ENCODE measurements around the gene CRIP2. TPM values are rescaled to one million over a fixed set of nuclear protein-coding genes. Genes with fewer than 3 reads are reported as not detected.
A peak's percentile ranks its signal among the peaks of the same experiment; 100 is the strongest.

CRIP2 gene
- total and polyA plus RNA-seq, 7 experiments from 2014 or later = 0.65 to 180 (median 21.1) TPM

GRCh38 chr14:105508069-105508468 lies 33.4 kb downstream of the CRIP2 start:
- H3K9me3 ChIP-seq (ENCODE audit: control insufficient read depth in 2 of 3, low read length in 3 of 3) = no peaks in the 10 kb centered on the region
- ChIA-PET CTCF (interaction anchor here (0.6 kb wide), 1 partner anchor 579 kb away, joined by 4 read pairs; no protein-coding TSS in a partner anchor), POLR2A (no interaction called here)
- intact Hi-C loops (cut with micrococcal nuclease) = no loop called here
- H3K4me3 ChIP-seq (ENCODE audit: low read length) = no peak overlapping the region
- DNase-seq (no peak), ATAC-seq (no peak)
- no peak overlapping the region for H3K27ac ChIP-seq (ENCODE audit: low read depth, low read length)
- H3K27me3 ChIP-seq (ENCODE audit: control insufficient read depth in 2 of 2, insufficient read depth in 2 of 2, low read length in 2 of 2) = no peaks in the 10 kb centered on the region
- H3K36me3 Mint-ChIP-seq = peaks cover 0 to 3% (median 0%) of the 10 kb centered on the region in 5 donors
- H3K27ac Mint-ChIP-seq = no peak overlapping the region
- peaks cover 0 to 2% (median 0%) of the 10 kb centered on the region in 11 donors for H3K9me3 Mint-ChIP-seq
- H3K27me3 Mint-ChIP-seq = peaks cover 14 to 40% (median 22%) of the 10 kb centered on the region in 5 donors
- peaks cover 0 to 7% (median 5%) of the 10 kb centered on the region in 7 donors for H3K4me1 Mint-ChIP-seq
- no peaks in the 10 kb centered on the region for H3K4me1 ChIP-seq (ENCODE audit: control insufficient read depth in 2 of 2, insufficient read depth in 2 of 2, low read length in 2 of 2)
- no peaks in the 10 kb centered on the region for H3K36me3 ChIP-seq (ENCODE audit: control insufficient read depth in 2 of 3, insufficient read depth in 3 of 3, low read length in 3 of 3)
- H3K4me3 Mint-ChIP-seq = no peak overlapping the region

DNA sequence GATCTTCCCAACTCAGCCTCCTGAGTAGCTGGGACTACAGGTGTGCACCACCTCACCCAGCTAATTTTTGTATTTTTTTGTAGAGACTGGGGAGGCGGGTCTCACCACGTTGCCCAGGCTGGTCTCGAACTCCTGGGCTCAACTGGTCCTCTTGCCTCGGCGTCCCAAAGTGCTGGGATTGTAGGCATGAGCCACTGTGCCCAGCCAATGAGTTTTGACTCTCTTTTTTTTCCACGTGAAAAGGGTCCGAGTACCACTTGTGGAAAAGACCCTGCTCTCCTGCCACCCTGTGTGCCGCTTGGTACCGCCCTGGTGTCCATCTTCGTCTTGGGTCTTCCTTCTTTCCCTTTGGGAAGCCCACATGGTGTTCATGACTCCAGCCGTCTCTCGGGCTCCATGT lies 34.0 kb downstream of the CRIP2 start:
- Mint-ChIP-seq H3K4me1 (peaks cover 0 to 7% (median 5%) of the 10 kb centered on the region in 7 donors), H3K4me3 (no peak overlapping the region), H3K27me3 (peaks cover 14 to 44% (median 22%) of the 10 kb centered on the region in 5 donors), H3K27ac (no peak overlapping the region), H3K36me3 (peaks cover 0 to 3% (median 0%) of the 10 kb centered on the region in 5 donors), H3K9me3 (peaks cover 0 to 2% (median 0%) of the 10 kb centered on the region in 11 donors)
- ChIA-PET CTCF (no interaction called here), POLR2A (no interaction called here)
- no peaks in the 10 kb centered on the region for H3K4me1 ChIP-seq (ENCODE audit: control insufficient read depth in 2 of 2, insufficient read depth in 2 of 2, low read length in 2 of 2)
- H3K9me3 ChIP-seq (ENCODE audit: control insufficient read depth in 2 of 3, low read length in 3 of 3) = no peaks in the 10 kb centered on the region
- no peak overlapping the region for H3K27ac ChIP-seq (ENCODE audit: low read depth, low read length)
- ATAC-seq (no peak), DNase-seq (no peak)
- intact Hi-C loops (cut with micrococcal nuclease) = no loop called here
- no peak overlapping the region for H3K4me3 ChIP-seq (ENCODE audit: low read length)
- no peaks in the 10 kb centered on the region for H3K36me3 ChIP-seq (ENCODE audit: control insufficient read depth in 2 of 3, insufficient read depth in 3 of 3, low read length in 3 of 3)
- H3K27me3 ChIP-seq (ENCODE audit: control insufficient read depth in 2 of 2, insufficient read depth in 2 of 2, low read length in 2 of 2) = no peaks in the 10 kb centered on the region

- Mint-ChIP-seq H3K36me3 (peaks cover 0 to 5% (median 3%) of the 10 kb centered on the region in 5 donors), H3K27me3 (peaks cover 25 to 73% (median 38%) of the 10 kb centered on the region in 5 donors), H3K4me3 (no peak overlapping the region), H3K4me1 (no peaks in the 10 kb centered on the region), H3K9me3 (peaks cover 0 to 3% (median 0%) of the 10 kb centered on the region in 11 donors), H3K27ac (no peak overlapping the region)
- no peaks in the 10 kb centered on the region for H3K4me1 ChIP-seq (ENCODE audit: control insufficient read depth in 2 of 2, insufficient read depth in 2 of 2, low read length in 2 of 2)
- CTCF ChIA-PET = interaction anchor here (0.6 kb wide), 1 partner anchor 67 kb away, joined by 3 read pairs; no protein-coding TSS in a partner anchor
- no peaks in the 10 kb centered on the region for H3K27me3 ChIP-seq (ENCODE audit: control insufficient read depth in 2 of 2, insufficient read depth in 2 of 2, low read length in 2 of 2)
- intact Hi-C loops (cut with micrococcal nuclease) = no loop called here
- H3K9me3 ChIP-seq (ENCODE audit: control insufficient read depth in 2 of 3, low read length in 3 of 3) = no peaks in the 10 kb centered on the region
- DNase-seq = no peak
- H3K36me3 ChIP-seq (ENCODE audit: control insufficient read depth in 2 of 3, insufficient read depth in 3 of 3, low read length in 3 of 3) = no peaks in the 10 kb centered on the region
- H3K4me3 ChIP-seq (ENCODE audit: low read length) = no peak overlapping the region
- POLR2A ChIA-PET = no interaction called here
- H3K27ac ChIP-seq (ENCODE audit: low read depth, low read length) = no peak overlapping the region
- ATAC-seq = no peak
Observed at GRCh38 chr14:105517096-105517495, 42.5 kb downstream of the CRIP2 start.

- Mint-ChIP-seq H3K27me3 (peaks cover 15 to 54% (median 36%) of the 10 kb centered on the region in 5 donors), H3K4me1 (no peaks in the 10 kb centered on the region), H3K27ac (no peak overlapping the region), H3K4me3 (no peak overlapping the region), H3K36me3 (peaks cover 0 to 5% (median 0%) of the 10 kb centered on the region in 5 donors), H3K9me3 (peaks cover 0 to 14% (median 1%) of the 10 kb centered on the region in 11 donors)
- no peak for DNase-seq
- H3K27ac ChIP-seq (ENCODE audit: low read depth, low read length) = no peak overlapping the region
- no peak overlapping the region for H3K4me3 ChIP-seq (ENCODE audit: low read length)
- ChIA-PET POLR2A (no interaction called here), CTCF (no interaction called here)
- no peaks in the 10 kb centered on the region for H3K4me1 ChIP-seq (ENCODE audit: control insufficient read depth in 2 of 2, insufficient read depth in 2 of 2, low read length in 2 of 2)
- intact Hi-C loops (cut with micrococcal nuclease) = no loop called here
- no peaks in the 10 kb centered on the region for H3K9me3 ChIP-seq (ENCODE audit: control insufficient read depth in 2 of 3, low read length in 3 of 3)
- H3K36me3 ChIP-seq (ENCODE audit: control insufficient read depth in 2 of 3, insufficient read depth in 3 of 3, low read length in 3 of 3) = no peaks in the 10 kb centered on the region
- H3K27me3 ChIP-seq (ENCODE audit: control insufficient read depth in 2 of 2, insufficient read depth in 2 of 2, low read length in 2 of 2) = no peaks in the 10 kb centered on the region
- no peak for ATAC-seq
Observed at GRCh38 chr14:105519946-105520698, 45.5 kb downstream of the CRIP2 start.

DNA sequence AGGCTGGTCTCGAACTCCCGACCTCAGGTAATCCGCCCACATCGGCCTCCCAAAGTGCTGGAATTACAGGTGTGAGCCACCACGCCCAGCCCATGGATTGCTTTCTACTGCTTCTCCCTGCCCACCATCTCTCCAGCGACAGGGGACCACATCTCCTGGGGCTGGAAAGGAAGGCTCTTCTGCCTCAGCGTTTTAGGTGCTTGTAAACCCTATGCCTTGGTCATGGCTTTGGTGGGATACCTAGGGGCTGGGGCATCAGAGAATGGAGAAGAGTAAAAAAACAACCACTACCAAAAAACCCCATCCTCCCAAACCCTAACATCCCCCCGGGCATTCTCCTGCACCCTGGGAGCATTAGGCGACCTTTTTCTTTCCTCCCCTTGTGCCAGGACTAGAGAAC lies 50.7 kb downstream of the CRIP2 start:
- Mint-ChIP-seq H3K4me3 (peak overlapping the region in 9 of 10 donors; percentile 50 to 79 (median 66)), H3K4me1 (peaks cover 0 to 18% (median 11%) of the 10 kb centered on the region in 7 donors), H3K27ac (peak overlapping the region in 1 of 9 donors; percentile 69), H3K9me3 (peaks cover 0 to 14% (median 1%) of the 10 kb centered on the region in 11 donors), H3K27me3 (peaks cover 0 to 44% (median 2%) of the 10 kb centered on the region in 5 donors), H3K36me3 (no peaks in the 10 kb centered on the region)
- peaks cover 0 to 4% of the 10 kb centered on the region in 2 donors for H3K27me3 ChIP-seq (ENCODE audit: control insufficient read depth in 2 of 2, insufficient read depth in 2 of 2, low read length in 2 of 2)
- POLR2A ChIA-PET = no interaction called here
- H3K4me3 ChIP-seq (ENCODE audit: low read length) = no peak overlapping the region
- intact Hi-C loops (cut with micrococcal nuclease) = loop anchor here (5.0 kb wide), 2 partner anchors 223 to 433 kb away; partner anchors contain the start of gene BRF1 (in 1 of the 2)
- peaks cover 9 to 14% of the 10 kb centered on the region in 2 donors for H3K4me1 ChIP-seq (ENCODE audit: control insufficient read depth in 2 of 2, insufficient read depth in 2 of 2, low read length in 2 of 2)
- no peak overlapping the region for H3K27ac ChIP-seq (ENCODE audit: low read depth, low read length)
- CTCF ChIA-PET = no interaction called here
- no peaks in the 10 kb centered on the region for H3K9me3 ChIP-seq (ENCODE audit: control insufficient read depth in 2 of 3, low read length in 3 of 3)
- ATAC-seq (no peak), DNase-seq (no peak)
- H3K36me3 ChIP-seq (ENCODE audit: control insufficient read depth in 2 of 3, insufficient read depth in 3 of 3, low read length in 3 of 3) = no peaks in the 10 kb centered on the region

DNA sequence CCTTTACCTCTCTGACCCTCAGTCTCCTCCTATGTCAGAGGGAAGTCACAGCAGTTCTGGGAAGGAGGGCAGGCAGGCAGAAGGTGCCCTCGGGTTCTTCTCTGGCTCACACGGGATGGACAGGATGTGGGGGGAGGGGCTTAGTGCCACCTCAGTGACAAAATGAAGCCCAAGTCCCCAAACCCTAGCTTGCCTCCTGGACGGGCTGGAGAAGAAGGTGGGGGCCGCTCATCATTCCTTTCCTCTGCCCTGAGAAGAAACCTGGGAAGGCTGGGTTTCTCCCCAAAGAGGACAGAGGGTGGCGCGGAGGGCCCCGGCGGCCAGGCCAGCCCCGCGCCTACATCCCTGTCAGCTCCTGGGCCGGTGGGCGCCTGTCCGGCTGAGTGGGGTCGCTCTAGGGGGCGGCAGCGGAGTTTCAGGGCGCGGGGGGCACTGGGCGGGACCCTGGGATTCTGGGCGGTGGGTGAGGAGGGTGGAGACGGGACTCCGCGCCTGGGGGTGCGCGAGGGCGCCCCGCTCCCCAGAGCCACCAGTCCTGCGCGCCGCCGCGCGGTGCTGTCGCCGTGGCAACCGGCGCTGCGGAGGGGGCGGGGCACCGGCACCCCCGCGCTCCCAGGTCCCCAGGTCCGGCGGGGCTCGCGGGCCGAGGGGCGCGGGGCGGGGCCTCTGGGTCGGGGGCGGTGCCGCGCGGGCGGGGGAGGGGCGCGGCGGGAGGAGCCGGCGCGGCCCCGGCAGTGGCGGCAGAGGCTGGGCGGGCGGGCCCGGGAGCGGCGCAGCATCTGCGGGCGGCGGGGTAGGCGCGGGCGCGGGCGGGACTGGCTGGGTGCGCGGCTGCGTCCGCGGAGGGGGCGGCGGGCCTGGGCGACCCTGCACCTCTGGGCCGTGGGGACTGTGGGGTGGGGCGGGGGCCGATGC lies 51.5 kb downstream of the CRIP2 start, which contains the start of gene TMEM121:
Gene TMEM121 (plus strand): TSS at position 723 of the 915 bp plus-strand sequence. CDS start 2,252 bp downstream, outside the sequence.
- H3K27me3 Mint-ChIP-seq = peaks cover 0 to 44% (median 0%) of the 10 kb centered on the region in 5 donors
- H3K9me3 Mint-ChIP-seq = peaks cover 0 to 14% (median 1%) of the 10 kb centered on the region in 11 donors
- H3K27ac ChIP-seq (ENCODE audit: low read depth, low read length) = peak within 1 kb of the TSS; percentile 14
- peaks cover 0 to 24% (median 14%) of the 10 kb centered on the region in 7 donors for H3K4me1 Mint-ChIP-seq
- DNase-seq (peak in 5 of 9 donors; percentile 15 to 66 (median 27)), ATAC-seq (peak; percentile 37)
- POLR2A ChIA-PET = no interaction called here
- H3K27me3 ChIP-seq (ENCODE audit: control insufficient read depth in 2 of 2, insufficient read depth in 2 of 2, low read length in 2 of 2) = peaks cover 0 to 4% of the 10 kb centered on the region in 2 donors
- intact Hi-C loops (cut with micrococcal nuclease) = loop anchor here (2.0 to 5.0 kb wide), 3 partner anchors 35 to 434 kb away; partner anchors contain the start of genes BRF1 (in 1 of the 2) and TEDC1 (in 1 of the 2)
- H3K36me3 ChIP-seq (ENCODE audit: control insufficient read depth in 2 of 3, insufficient read depth in 3 of 3, low read length in 3 of 3) = no peaks in the 10 kb centered on the region
- peaks cover 9 to 14% of the 10 kb centered on the region in 2 donors for H3K4me1 ChIP-seq (ENCODE audit: control insufficient read depth in 2 of 2, insufficient read depth in 2 of 2, low read length in 2 of 2)
- no peak within 1 kb of the TSS for H3K4me3 ChIP-seq (ENCODE audit: low read length)
- peak within 1 kb of the TSS in 4 of 9 donors; percentile 31 to 76 (median 66) for H3K27ac Mint-ChIP-seq
- H3K4me3 Mint-ChIP-seq = peak within 1 kb of the TSS; percentile 60 to 89 (median 73)
- CTCF ChIA-PET = interaction anchor here (1.1 kb wide), 1 partner anchor 156 kb away, joined by 3 read pairs; no protein-coding TSS in a partner anchor
- no peaks in the 10 kb centered on the region for H3K36me3 Mint-ChIP-seq
- no peaks in the 10 kb centered on the region for H3K9me3 ChIP-seq (ENCODE audit: control insufficient read depth in 2 of 3, low read length in 3 of 3)

All from naive thymus-derived CD4-positive, alpha-beta T cell (primary cell).